ENCODE results near the gene MAD1L1.
"Not testable (repeated sequence)": the region's sequence is repeated elsewhere in the genome, so short reads cannot be mapped to it uniquely, and the experiment has no call there.

MAD1L1 gene

GRCh38 chr7:2037808-2038522 lies 194.8 kb downstream of the MAD1L1 start:
- DNase-seq (ENCODE audit: low read depth), result peak; percentile 23
- no peak overlapping the region for H3K4me3 ChIP-seq (ENCODE audit: low read depth, low read length)
- TF ChIP-seq CTCF (IDR thresholded peaks at IDR 0.05; ENCODE audit: low read depth, low read length, missing control alignments), result no peak
- in situ Hi-C loops (cut with HindIII; ENCODE audit: low sequenced_read_pairs), result loop anchor here (10.0 kb wide), 1 partner anchor 63 kb away; no protein-coding TSS in a partner anchor

- no peak for TF ChIP-seq CTCF (IDR thresholded peaks at IDR 0.05; ENCODE audit: low read depth, low read length, missing control alignments)
- no peak for DNase-seq (ENCODE audit: low read depth)
- in situ Hi-C loops (cut with HindIII; ENCODE audit: low sequenced_read_pairs), result loop anchor here (10.0 kb wide), 1 partner anchor 63 kb away; no protein-coding TSS in a partner anchor
- no peak overlapping the region for H3K4me3 ChIP-seq (ENCODE audit: low read depth, low read length)
These were observed 195.4 kb downstream of the MAD1L1 start for GRCh38 chr7:2037301-2037807.

- in situ Hi-C loops (cut with HindIII; ENCODE audit: low sequenced_read_pairs), result loop anchor here (10.0 kb wide), 1 partner anchor 62 kb away; no protein-coding TSS in a partner anchor
- no peak overlapping the region for H3K4me3 ChIP-seq (ENCODE audit: low read depth, low read length)
- no peak for TF ChIP-seq CTCF (IDR thresholded peaks at IDR 0.05; ENCODE audit: low read depth, low read length, missing control alignments)
- no peak for DNase-seq (ENCODE audit: low read depth)
These were observed 196.0 kb downstream of the MAD1L1 start for GRCh38 chr7:2036786-2037185.

GRCh38 chr7:2036201-2036600 lies 196.5 kb downstream of the MAD1L1 start:
- H3K4me3 ChIP-seq (ENCODE audit: low read depth, low read length); DNase-seq (ENCODE audit: low read depth): not testable (repeated sequence)
- in situ Hi-C loops (cut with HindIII; ENCODE audit: low sequenced_read_pairs), result loop anchor here (10.0 kb wide), 1 partner anchor 61 kb away; no protein-coding TSS in a partner anchor

GRCh38 chr7:2034291-2035201 lies 198.2 kb downstream of the MAD1L1 start:
- DNase-seq (ENCODE audit: low read depth), result no peak
- no peak overlapping the region for H3K4me3 ChIP-seq (ENCODE audit: low read depth, low read length)
- in situ Hi-C loops (cut with HindIII; ENCODE audit: low sequenced_read_pairs), result loop anchor here (10.0 kb wide), 1 partner anchor 60 kb away; no protein-coding TSS in a partner anchor

GRCh38 chr7:2033586-2034135 lies 199.1 kb downstream of the MAD1L1 start:
- no peak overlapping the region for H3K4me3 ChIP-seq (ENCODE audit: low read depth, low read length)
- in situ Hi-C loops (cut with HindIII; ENCODE audit: low sequenced_read_pairs), result loop anchor here (10.0 kb wide), 1 partner anchor 59 kb away; no protein-coding TSS in a partner anchor
- no peak for TF ChIP-seq CTCF (IDR thresholded peaks at IDR 0.05; ENCODE audit: low read depth, low read length, missing control alignments)
- no peak for DNase-seq (ENCODE audit: low read depth)

More at GRCh38 chr7:2034291-2035201, 198.2 kb downstream of the MAD1L1 start:
- TF ChIP-seq CTCF (IDR thresholded peaks at IDR 0.05; ENCODE audit: low read depth, low read length, missing control alignments), result no peak

Data from astrocyte of the cerebellum (primary cell).